Body of pancreas (tissue), 4 donors: ENCODE measurements around the gene SOCS6.

Source experiments
- CTCF ChIP-seq, 7 experiments: fragments of 450-650 bp in 4 of 7; fragments of 200-600 bp in 3 of 7; sonication (generic) in 3 of 7; IDR thresholded peaks; one replicate each; pipeline ENCODE4 v1.5.1; 2016 to 2019; ENCODE audit warnings: antibody characterized with exemption in 7 of 7
- POLR2A ChIP-seq, 3 donors: fragments of 450-650 bp; IDR thresholded peaks; one replicate each; pipeline ENCODE4 v1.6.1; 2016; ENCODE audit warnings: antibody characterized with exemption in 3 of 3, mild to moderate bottlenecking in 2 of 3

DNA sequence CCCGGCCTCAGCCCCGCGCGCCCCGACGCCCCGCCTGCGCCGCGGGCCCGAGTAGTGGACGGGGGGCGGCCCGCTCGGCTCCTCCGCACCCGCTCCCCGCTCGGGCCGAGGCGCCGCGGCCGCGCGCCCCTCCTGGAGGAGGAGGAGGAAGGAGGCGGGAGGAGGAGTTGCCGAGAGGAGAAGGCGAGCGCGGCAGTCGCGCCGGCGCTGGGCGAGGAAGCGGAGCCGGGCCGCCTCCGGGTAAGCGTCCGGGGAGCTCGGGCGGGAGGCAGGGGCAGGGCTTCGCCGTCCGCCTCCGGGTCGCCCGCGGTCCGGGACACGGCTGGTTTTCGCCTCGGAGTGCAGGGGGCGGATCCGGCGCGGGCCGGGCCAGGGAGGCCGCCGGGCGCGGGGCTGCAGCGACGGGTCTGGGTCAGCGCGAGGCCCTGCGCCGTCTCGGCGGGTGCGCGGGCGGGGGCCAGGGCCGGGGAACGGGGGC, at the start of gene SOCS6:
- TF ChIP-seq CTCF (IDR thresholded peaks at IDR 0.05), result peak in 1 of 7 experiments; percentile 12
- TF ChIP-seq POLR2A (IDR thresholded peaks at IDR 0.05), result peak; percentile 49 to 65 (median 53)
